GM12865 (cell line): Measurements from ENCODE around the gene OR2F1.
"Not testable (repeated sequence)": the region's sequence is repeated elsewhere in the genome, so short reads cannot be mapped to it uniquely, and the experiment has no call there.

ENCODE experiments used
- DNase-seq: peaks from one replicate; pipeline ENCODE4 v3.0.0; 2010; ENCODE audit warnings: low read depth
- H3K4me3 ChIP-seq: 2 replicates; pipeline ENCODE4 v1.5.1; 2011; ENCODE audit warnings: mild to moderate bottlenecking, low read depth, low read length, control low read depth
- CTCF ChIP-seq: IDR thresholded peaks from 2 replicates; pipeline ENCODE4 v1.5.1; 2011; ENCODE audit warnings: low read length, control low read depth, low read depth, inconsistent platforms; ENCODE audit not compliant: insufficient read depth; ENCODE audit errors: missing control alignments

The OR2F1 gene

DNA sequence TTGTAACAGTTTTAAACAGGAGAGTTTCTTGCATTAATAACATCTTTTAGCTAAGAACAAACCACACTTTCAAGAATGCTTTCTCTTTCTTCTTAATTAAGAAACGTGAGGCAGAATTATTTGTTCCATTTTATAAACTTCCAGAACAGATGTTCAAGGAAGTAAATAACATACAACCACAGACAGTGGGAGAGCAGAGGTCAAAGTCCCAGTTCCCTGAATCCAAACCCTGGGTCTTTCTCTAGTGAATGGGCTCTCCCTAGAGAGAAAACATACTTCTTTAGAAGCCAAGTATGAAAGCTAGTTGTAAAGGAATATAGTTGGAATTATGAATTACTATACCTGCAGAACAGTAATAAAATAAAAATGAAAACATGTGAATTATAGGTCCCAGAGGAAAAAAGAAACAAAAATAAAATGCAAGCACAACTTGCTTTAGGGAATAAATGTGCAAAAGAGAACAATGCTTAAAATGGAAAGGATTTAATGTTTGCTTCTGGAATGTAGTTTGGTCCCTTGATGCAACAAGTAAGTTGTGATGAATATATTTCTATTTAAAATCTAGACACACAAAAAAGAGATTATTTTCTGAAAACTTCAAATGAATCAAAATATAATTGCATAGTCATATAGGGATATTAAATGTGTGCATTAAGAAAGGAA, 51.5 kb downstream of the OR2F1 start:
- no peak for TF ChIP-seq CTCF
- no peak overlapping the region for H3K4me3 ChIP-seq
- DNase-seq = no peak

DNA sequence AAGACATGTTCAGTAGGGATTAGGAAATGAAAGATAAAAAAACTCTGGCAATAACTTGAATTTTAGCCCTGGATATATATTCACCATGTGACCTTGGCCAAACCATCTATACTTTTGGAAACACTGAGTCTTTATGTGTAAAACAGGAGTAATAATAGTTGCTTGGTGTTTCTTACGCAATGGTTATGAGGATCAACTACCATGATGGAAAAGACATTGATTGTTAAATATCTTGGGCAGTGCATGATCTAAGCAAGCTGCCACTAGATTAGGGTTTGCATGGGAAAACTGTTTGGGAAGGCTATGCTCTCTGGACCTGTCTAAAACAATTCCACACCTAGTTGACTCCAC, 52.0 kb downstream of the OR2F1 start:
- DNase-seq = no peak
- no peak overlapping the region for H3K4me3 ChIP-seq
- no peak for TF ChIP-seq CTCF

- TF ChIP-seq CTCF = no peak
- no peak for DNase-seq
- H3K4me3 ChIP-seq = no peak overlapping the region
Measured at GRCh38 chr7:144009361-144009760, 54.7 kb downstream of the OR2F1 start.

DNA sequence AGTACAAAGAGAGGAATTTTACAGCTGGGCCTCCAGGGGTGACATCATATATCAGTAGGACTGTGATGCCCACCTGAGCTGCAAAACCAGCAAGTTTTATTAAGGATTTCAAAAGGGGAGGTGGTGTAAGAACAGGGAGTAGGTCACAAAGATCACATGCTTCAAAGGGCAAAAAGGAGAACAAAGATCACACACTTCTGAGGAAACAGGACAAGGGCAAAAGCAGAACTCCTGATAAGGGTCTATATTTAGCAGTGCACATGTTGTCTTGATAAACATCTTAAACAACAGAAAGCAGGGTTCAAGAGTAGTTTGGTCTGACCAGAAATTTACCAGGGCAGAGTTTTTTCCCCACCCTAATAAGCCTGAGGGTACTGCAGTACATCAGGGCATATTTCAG, 55.4 kb downstream of the OR2F1 start:
- H3K4me3 ChIP-seq, DNase-seq: not testable (repeated sequence)

DNA sequence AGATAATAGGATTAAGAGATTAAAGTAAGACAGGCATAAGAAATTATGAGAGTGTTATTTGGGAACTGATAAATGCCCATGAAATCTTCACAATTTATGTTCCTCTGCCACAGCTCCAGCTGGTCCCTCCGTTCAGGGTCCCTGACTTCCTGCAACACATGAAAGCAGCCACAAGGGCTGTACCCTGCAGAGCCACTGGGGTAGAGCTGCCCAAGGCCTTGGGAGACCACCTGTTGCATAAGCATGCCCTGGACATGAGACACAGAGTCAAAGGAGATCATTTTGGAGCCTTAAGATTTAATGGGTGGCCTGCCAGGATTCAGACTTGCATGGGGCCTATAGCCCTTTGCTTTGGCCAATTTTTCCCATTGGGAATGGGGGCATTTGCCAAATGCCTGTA, 56.2 kb downstream of the OR2F1 start:
- not testable (repeated sequence) for DNase-seq, H3K4me3 ChIP-seq

- DNase-seq = no peak
- TF ChIP-seq CTCF = no peak
- no peak overlapping the region for H3K4me3 ChIP-seq
Measured at GRCh38 chr7:144011458-144012230, 57.0 kb downstream of the OR2F1 start.
